ENCODE measurements around the gene DRD2. TPM values are rescaled to one million over a fixed set of nuclear protein-coding genes. Genes with fewer than 3 reads are reported as not detected.

The DRD2 gene
- total and polyA plus RNA-seq, 3 experiments from 2014 or later, result not detected

DNA sequence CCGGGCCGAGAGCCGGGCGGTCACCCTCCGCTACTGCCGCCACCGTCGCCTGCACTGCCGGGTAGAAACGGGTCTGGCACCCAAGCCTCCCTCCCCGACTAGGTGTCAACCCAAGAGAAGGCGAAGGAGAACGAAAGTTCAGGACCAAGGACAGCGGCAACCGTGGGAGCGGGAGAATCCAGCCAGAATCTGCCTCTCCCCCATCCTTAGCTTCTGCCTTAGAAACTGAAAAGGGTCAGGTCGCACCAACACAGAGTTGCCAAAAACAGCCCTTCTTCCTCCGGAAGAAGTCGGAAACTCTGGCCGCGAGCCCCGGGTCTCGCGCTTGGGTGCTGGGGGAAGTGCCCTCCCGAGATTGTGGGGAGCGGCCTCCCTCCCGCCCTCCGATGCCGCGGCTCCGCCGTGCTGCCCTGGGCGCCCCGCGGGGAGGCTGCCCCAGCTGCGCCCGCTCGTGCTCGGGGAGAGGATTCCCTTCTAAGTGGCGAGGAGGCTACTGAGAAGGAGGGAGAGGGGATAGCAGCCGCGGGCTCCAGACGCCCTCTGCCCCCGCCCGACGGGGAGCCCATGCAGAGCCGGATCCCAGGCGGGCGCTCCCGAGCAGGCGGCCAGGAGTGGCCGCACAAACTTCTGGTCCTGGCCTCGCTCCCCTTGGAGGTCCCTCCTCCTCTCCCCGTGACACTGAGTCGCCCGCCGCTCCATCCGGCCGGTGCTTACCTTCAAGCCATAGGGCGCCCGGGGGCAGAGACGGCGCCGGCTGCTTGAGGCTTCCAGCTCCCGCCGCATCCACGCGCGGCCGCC lies 637 bp downstream of the DRD2 start:
- Histone ChIP-seq H3K27ac (ENCODE audit: low read depth, low read length) (no peak overlapping the region), H3K36me3 (ENCODE audit: insufficient read depth, low read length) (no peaks in the 10 kb centered on the region), H3K27me3 (ENCODE audit: insufficient read depth, low read length, poor library complexity, severe bottlenecking) (peaks cover 15% of the 10 kb centered on the region), H3K4me1 (ENCODE audit: insufficient read depth, low read length) (no peaks in the 10 kb centered on the region), H3K4me3 (ENCODE audit: low read length) (no peak overlapping the region), H3K9me3 (ENCODE audit: low read length) (no peaks in the 10 kb centered on the region)
- peak in 4 of 5 donors; percentile 6 to 51 (median 15) for DNase-seq
- peaks cover 4 to 11% (median 9%) of the 10 kb centered on the region in 3 donors for H3K4me1 Mint-ChIP-seq
- peak overlapping the region in 2 of 7 donors; percentile 32 to 34 for H3K4me3 Mint-ChIP-seq
- CTCF ChIA-PET, result no interaction called here
- peaks cover 0 to 8% (median 3%) of the 10 kb centered on the region in 5 donors for H3K9me3 Mint-ChIP-seq
- no peaks in the 10 kb centered on the region for H3K36me3 Mint-ChIP-seq
- H3K27ac Mint-ChIP-seq, result no peak overlapping the region
- H3K27me3 Mint-ChIP-seq, result peaks cover 43 to 70% of the 10 kb centered on the region in 2 donors
- POLR2A ChIA-PET, result no interaction called here

DNA sequence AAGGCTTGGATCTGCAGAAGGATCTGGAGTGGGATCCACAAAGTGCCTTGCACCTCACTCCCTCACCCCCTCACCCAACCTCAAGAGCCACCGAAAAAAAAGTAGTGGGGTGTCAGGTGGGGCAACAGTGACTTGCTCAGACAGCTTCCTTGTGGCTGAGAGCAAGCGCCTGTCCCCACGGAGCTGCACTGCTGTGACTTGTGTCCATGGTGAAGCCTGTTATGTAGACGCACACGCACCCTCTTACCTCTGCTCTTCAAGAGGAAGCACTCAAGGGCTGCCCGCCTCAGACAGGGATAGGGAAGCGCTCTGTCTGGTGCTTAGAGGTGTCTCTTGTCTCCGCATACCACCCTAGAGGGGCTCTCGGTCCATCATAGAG lies 1.2 kb downstream of the DRD2 start:
- H3K4me3 Mint-ChIP-seq, result peak overlapping the region in 2 of 7 donors; percentile 32 to 34
- POLR2A ChIA-PET, result no interaction called here

DNA sequence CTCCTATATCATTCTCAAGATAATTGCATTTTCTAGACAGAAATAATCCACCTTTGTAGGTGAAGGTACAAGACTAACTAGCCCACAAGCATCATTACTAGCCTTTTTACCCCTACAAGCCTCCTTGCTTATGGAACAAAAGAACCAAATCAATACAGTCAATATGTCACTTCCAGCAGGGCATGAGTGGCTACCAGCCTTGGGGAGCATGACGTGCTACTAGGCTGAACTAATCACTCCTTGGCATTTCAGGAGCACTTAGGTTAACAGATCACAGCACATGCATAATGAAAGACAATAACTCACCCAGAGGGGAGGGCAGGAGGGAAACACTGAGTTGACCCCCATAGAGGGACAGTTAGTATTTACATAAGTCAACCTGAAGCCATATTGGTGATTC lies 2.7 kb downstream of the DRD2 start:
- H3K27me3 Mint-ChIP-seq, result peaks cover 31 to 57% of the 10 kb centered on the region in 2 donors
- H3K9me3 Mint-ChIP-seq, result peaks cover 0 to 8% (median 3%) of the 10 kb centered on the region in 5 donors
- Histone ChIP-seq H3K27me3 (ENCODE audit: insufficient read depth, low read length, poor library complexity, severe bottlenecking) (peaks cover 15% of the 10 kb centered on the region), H3K36me3 (ENCODE audit: insufficient read depth, low read length) (no peaks in the 10 kb centered on the region), H3K4me3 (ENCODE audit: low read length) (no peak overlapping the region), H3K27ac (ENCODE audit: low read depth, low read length) (no peak overlapping the region), H3K9me3 (ENCODE audit: low read length) (no peaks in the 10 kb centered on the region), H3K4me1 (ENCODE audit: insufficient read depth, low read length) (no peaks in the 10 kb centered on the region)
- POLR2A ChIA-PET, result no interaction called here
- no peak overlapping the region for H3K27ac Mint-ChIP-seq
- H3K36me3 Mint-ChIP-seq, result no peaks in the 10 kb centered on the region
- CTCF ChIA-PET, result no interaction called here
- peaks cover 4 to 11% (median 9%) of the 10 kb centered on the region in 3 donors for H3K4me1 Mint-ChIP-seq
- no peak overlapping the region for H3K4me3 Mint-ChIP-seq
- DNase-seq, result no peak

More for the DNA sequence above, 1.2 kb downstream of the DRD2 start:
- peaks cover 4 to 11% (median 9%) of the 10 kb centered on the region in 3 donors for H3K4me1 Mint-ChIP-seq
- H3K27me3 ChIP-seq (ENCODE audit: insufficient read depth, low read length, poor library complexity, severe bottlenecking), result peaks cover 15% of the 10 kb centered on the region
- no peak overlapping the region for H3K27ac Mint-ChIP-seq
- no peaks in the 10 kb centered on the region for H3K36me3 Mint-ChIP-seq
- no peak for DNase-seq
- H3K27ac ChIP-seq (ENCODE audit: low read depth, low read length), result no peak overlapping the region
- H3K9me3 ChIP-seq (ENCODE audit: low read length), result no peaks in the 10 kb centered on the region
- no peaks in the 10 kb centered on the region for H3K36me3 ChIP-seq (ENCODE audit: insufficient read depth, low read length)
- H3K4me1 ChIP-seq (ENCODE audit: insufficient read depth, low read length), result no peaks in the 10 kb centered on the region
- no peak overlapping the region for H3K4me3 ChIP-seq (ENCODE audit: low read length)
- CTCF ChIA-PET, result no interaction called here
- H3K27me3 Mint-ChIP-seq, result peaks cover 43 to 69% of the 10 kb centered on the region in 2 donors
- H3K9me3 Mint-ChIP-seq, result peaks cover 0 to 8% (median 3%) of the 10 kb centered on the region in 5 donors

GRCh38 chr11:113470233-113470632 lies 5.0 kb downstream of the DRD2 start:
- H3K4me1 ChIP-seq (ENCODE audit: insufficient read depth, low read length), result no peaks in the 10 kb centered on the region
- H3K4me3 Mint-ChIP-seq, result no peak overlapping the region
- ChIA-PET CTCF (no interaction called here), POLR2A (no interaction called here)
- H3K27ac ChIP-seq (ENCODE audit: low read depth, low read length), result no peak overlapping the region
- no peaks in the 10 kb centered on the region for H3K36me3 ChIP-seq (ENCODE audit: insufficient read depth, low read length)
- H3K9me3 Mint-ChIP-seq, result peaks cover 0 to 3% (median 0%) of the 10 kb centered on the region in 5 donors
- peaks cover 15% of the 10 kb centered on the region for H3K27me3 ChIP-seq (ENCODE audit: insufficient read depth, low read length, poor library complexity, severe bottlenecking)
- H3K27ac Mint-ChIP-seq, result no peak overlapping the region
- peaks cover 0 to 7% (median 3%) of the 10 kb centered on the region in 3 donors for H3K4me1 Mint-ChIP-seq
- H3K36me3 Mint-ChIP-seq, result no peaks in the 10 kb centered on the region
- peaks cover 20 to 55% of the 10 kb centered on the region in 2 donors for H3K27me3 Mint-ChIP-seq
- no peak overlapping the region for H3K4me3 ChIP-seq (ENCODE audit: low read length)
- no peaks in the 10 kb centered on the region for H3K9me3 ChIP-seq (ENCODE audit: low read length)
- DNase-seq, result no peak

DNA sequence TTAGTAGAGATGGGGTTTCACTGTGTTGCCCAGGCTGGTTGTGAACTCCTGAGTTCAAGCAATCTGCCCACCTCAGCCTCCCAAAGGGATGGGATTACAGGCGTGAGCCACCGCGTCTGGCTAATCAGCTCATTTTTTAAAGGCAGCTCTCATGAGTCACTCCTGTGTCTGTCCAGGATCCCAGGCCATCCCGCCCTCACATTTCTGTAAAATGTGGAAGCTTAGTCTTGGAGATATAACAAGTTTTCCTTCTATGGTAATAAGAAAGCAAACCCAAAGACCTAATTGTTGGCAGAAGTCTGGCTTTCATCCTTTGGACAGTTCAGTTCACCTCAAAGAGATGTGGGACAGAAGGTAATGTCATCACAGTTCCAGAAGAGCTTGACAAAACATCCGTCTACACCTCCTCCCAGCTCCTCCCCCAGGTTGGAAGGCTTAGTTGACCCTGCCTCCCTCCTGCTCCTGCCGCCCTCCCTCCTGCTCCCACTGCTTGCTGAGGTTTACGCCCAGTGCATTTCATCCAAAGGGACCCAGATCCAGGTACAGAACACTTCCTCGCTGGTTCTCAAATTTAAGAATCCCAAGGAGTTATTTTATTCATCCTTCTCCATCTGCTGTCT lies 6.4 kb downstream of the DRD2 start:
- peaks cover 23 to 62% of the 10 kb centered on the region in 2 donors for H3K27me3 Mint-ChIP-seq

GRCh38 chr11:113467545-113467944 lies 7.7 kb downstream of the DRD2 start:
- Mint-ChIP-seq H3K27ac (no peak overlapping the region), H3K9me3 (peaks cover 0 to 2% (median 0%) of the 10 kb centered on the region in 5 donors), H3K27me3 (peaks cover 18 to 60% of the 10 kb centered on the region in 2 donors), H3K36me3 (no peaks in the 10 kb centered on the region), H3K4me1 (no peaks in the 10 kb centered on the region), H3K4me3 (no peak overlapping the region)
- ChIA-PET CTCF (no interaction called here), POLR2A (no interaction called here)
- H3K9me3 ChIP-seq (ENCODE audit: low read length), result no peaks in the 10 kb centered on the region
- H3K4me1 ChIP-seq (ENCODE audit: insufficient read depth, low read length), result no peaks in the 10 kb centered on the region
- no peak overlapping the region for H3K27ac ChIP-seq (ENCODE audit: low read depth, low read length)
- no peak overlapping the region for H3K4me3 ChIP-seq (ENCODE audit: low read length)
- H3K36me3 ChIP-seq (ENCODE audit: insufficient read depth, low read length), result no peaks in the 10 kb centered on the region
- no peak for DNase-seq
- peaks cover 9% of the 10 kb centered on the region for H3K27me3 ChIP-seq (ENCODE audit: insufficient read depth, low read length, poor library complexity, severe bottlenecking)

More for the DNA sequence above, 6.4 kb downstream of the DRD2 start:
- no peak for DNase-seq
- Mint-ChIP-seq H3K4me3 (no peak overlapping the region), H3K4me1 (peaks cover 0 to 2% (median 0%) of the 10 kb centered on the region in 3 donors), H3K27ac (no peak overlapping the region), H3K9me3 (peaks cover 0 to 3% (median 0%) of the 10 kb centered on the region in 5 donors), H3K36me3 (no peaks in the 10 kb centered on the region)
- Histone ChIP-seq H3K4me3 (ENCODE audit: low read length) (no peak overlapping the region), H3K27ac (ENCODE audit: low read depth, low read length) (no peak overlapping the region), H3K27me3 (ENCODE audit: insufficient read depth, low read length, poor library complexity, severe bottlenecking) (peaks cover 13% of the 10 kb centered on the region), H3K4me1 (ENCODE audit: insufficient read depth, low read length) (no peaks in the 10 kb centered on the region), H3K9me3 (ENCODE audit: low read length) (no peaks in the 10 kb centered on the region), H3K36me3 (ENCODE audit: insufficient read depth, low read length) (no peaks in the 10 kb centered on the region)
- ChIA-PET CTCF (no interaction called here), POLR2A (no interaction called here)

DNA sequence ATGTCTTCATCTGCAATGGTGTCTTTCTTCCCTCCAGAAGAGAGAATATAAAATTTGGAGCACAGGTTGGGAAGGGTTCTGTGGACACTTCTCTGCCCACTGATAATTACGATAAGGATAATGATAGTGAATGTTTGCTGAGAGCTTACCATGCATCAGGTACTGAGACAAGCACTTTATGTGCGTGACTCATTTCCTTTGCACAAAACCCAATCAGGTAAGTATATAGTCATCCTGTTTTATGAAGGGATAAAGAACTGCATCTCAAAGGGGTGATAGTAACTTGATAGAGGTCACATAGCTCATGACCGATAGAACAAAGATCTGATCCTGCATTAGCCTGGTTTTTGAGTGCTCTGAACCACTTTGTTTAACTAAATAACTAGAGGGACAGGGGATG lies 9.4 kb downstream of the DRD2 start:
- H3K4me1 ChIP-seq (ENCODE audit: insufficient read depth, low read length), result no peaks in the 10 kb centered on the region
- H3K36me3 ChIP-seq (ENCODE audit: insufficient read depth, low read length), result no peaks in the 10 kb centered on the region
- no peak overlapping the region for H3K27ac ChIP-seq (ENCODE audit: low read depth, low read length)
- H3K27ac Mint-ChIP-seq, result no peak overlapping the region
- POLR2A ChIA-PET, result no interaction called here
- H3K27me3 ChIP-seq (ENCODE audit: insufficient read depth, low read length, poor library complexity, severe bottlenecking), result no peaks in the 10 kb centered on the region
- H3K4me1 Mint-ChIP-seq, result no peaks in the 10 kb centered on the region
- H3K36me3 Mint-ChIP-seq, result no peaks in the 10 kb centered on the region
- H3K9me3 ChIP-seq (ENCODE audit: low read length), result no peaks in the 10 kb centered on the region
- H3K27me3 Mint-ChIP-seq, result peaks cover 23 to 58% of the 10 kb centered on the region in 2 donors
- CTCF ChIA-PET, result no interaction called here
- H3K4me3 Mint-ChIP-seq, result no peak overlapping the region
- H3K9me3 Mint-ChIP-seq, result peaks cover 0 to 2% (median 0%) of the 10 kb centered on the region in 5 donors
- H3K4me3 ChIP-seq (ENCODE audit: low read length), result no peak overlapping the region
- no peak for DNase-seq

DNA sequence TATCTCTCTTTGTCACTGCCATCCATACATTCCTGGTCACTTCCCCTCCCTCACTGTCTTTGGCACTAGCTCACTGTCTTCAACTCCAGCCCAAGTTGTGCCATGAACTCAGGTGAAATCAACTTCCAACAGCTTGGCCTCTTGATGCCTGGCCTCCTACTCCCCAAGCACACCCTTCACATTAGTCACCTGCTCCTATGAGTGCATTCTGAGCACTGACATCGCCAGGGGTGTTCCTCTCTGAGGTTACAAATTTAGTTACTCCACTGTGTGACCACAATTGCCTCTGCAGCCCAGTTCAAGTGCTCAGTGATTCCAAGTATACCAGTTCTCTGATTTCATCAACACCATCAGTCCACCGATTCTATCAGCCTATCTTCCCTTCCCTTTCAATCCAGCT lies 10.8 kb downstream of the DRD2 start:
- ChIA-PET CTCF (no interaction called here), POLR2A (no interaction called here)
- DNase-seq, result no peak
- Mint-ChIP-seq H3K27me3 (peaks cover 17 to 53% of the 10 kb centered on the region in 2 donors), H3K9me3 (peaks cover 0 to 2% (median 0%) of the 10 kb centered on the region in 5 donors), H3K36me3 (no peaks in the 10 kb centered on the region), H3K4me1 (no peaks in the 10 kb centered on the region), H3K27ac (no peak overlapping the region), H3K4me3 (no peak overlapping the region)
- H3K9me3 ChIP-seq (ENCODE audit: low read length), result no peaks in the 10 kb centered on the region
- H3K27me3 ChIP-seq (ENCODE audit: insufficient read depth, low read length, poor library complexity, severe bottlenecking), result no peaks in the 10 kb centered on the region
- H3K36me3 ChIP-seq (ENCODE audit: insufficient read depth, low read length), result no peaks in the 10 kb centered on the region
- no peak overlapping the region for H3K4me3 ChIP-seq (ENCODE audit: low read length)
- H3K4me1 ChIP-seq (ENCODE audit: insufficient read depth, low read length), result no peaks in the 10 kb centered on the region
- no peak overlapping the region for H3K27ac ChIP-seq (ENCODE audit: low read depth, low read length)

Data from CD8-positive, alpha-beta memory T cell (primary cell).